Measurements from ENCODE around the gene CPVL. TPM values are rescaled to one million over a fixed set of nuclear protein-coding genes. Genes with fewer than 3 reads are reported as not detected.

CPVL gene
- total and polyA plus RNA-seq, 2 donors (not counting 1 experiment from before 2014, with no cell fraction given): 2.6 TPM; not detected in 1

DNA sequence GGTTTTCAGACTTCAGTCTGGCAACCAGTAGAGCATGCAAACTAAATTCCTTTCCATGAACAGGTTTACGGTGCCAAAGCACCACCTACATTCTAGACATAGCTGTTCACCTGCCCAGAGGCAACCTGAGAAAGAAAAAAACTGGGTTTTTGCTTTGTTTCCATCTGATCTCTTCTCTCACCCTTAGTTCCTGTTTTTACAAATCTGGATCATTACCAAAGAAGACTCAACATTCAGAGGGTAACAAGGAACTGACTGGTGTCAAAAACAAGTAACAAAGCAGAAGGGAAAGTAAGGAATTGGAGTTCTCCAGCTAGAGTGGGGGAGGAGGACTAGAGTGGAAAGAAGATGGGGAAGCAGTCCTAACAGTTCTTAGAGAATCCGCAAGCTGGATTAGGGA, 36.4 kb downstream of the CPVL start:
- intact Hi-C loops (cut with micrococcal nuclease): no loop called here
- Histone ChIP-seq H3K27ac (ENCODE audit: low read length in 2 of 2) (no peak overlapping the region), H3K4me2 (replicated peaks; ENCODE audit: low read depth, low read length, poor library complexity, severe bottlenecking) (no peak overlapping the region), H4K20me1 (ENCODE audit: control insufficient read depth, insufficient read depth, low read length, poor library complexity, severe bottlenecking) (no peaks in the 10 kb centered on the region), H3K4me1 (ENCODE audit: control insufficient read depth in 2 of 2, insufficient read depth in 2 of 2, low read length in 2 of 2) (peaks cover 4% of the 10 kb centered on the region in 2 donors), H3K36me3 (replicated peaks in 1 of 2; ENCODE audit: control extremely low read depth in 1 of 2, control insufficient read depth in 1 of 2, extremely low read depth in 1 of 2, insufficient read depth in 2 of 2, low read length in 1 of 2) (no peaks in the 10 kb centered on the region), H3K4me3 (ENCODE audit: control extremely low read depth in 1 of 5, extremely low read depth in 1 of 5, insufficient read depth in 1 of 5, low read depth in 2 of 5, low read length in 4 of 5) (no peak overlapping the region), H3K9me3 (ENCODE audit: control extremely low read depth in 1 of 3, control insufficient read depth in 2 of 3, insufficient read depth in 1 of 3, low read length in 2 of 3) (no peaks in the 10 kb centered on the region), H3K79me2 (ENCODE audit: control insufficient read depth, insufficient read depth, low read length) (no peaks in the 10 kb centered on the region), H3K9ac (ENCODE audit: low read length) (no peak overlapping the region), H3K27me3 (replicated peaks in 1 of 4; ENCODE audit: control extremely low read depth in 1 of 4, control insufficient read depth in 3 of 4, insufficient read depth in 4 of 4, low read length in 3 of 4) (peaks cover 0 to 3% (median 0%) of the 10 kb centered on the region in 4 experiments), H2AFZ (ENCODE audit: insufficient read depth, low read depth, low read length, poor library complexity, severe bottlenecking) (no peak overlapping the region)
- Mint-ChIP-seq H3K9me3 (ENCODE audit: insufficient read depth) (peaks cover 4% of the 10 kb centered on the region), H3K27ac (no peak overlapping the region), H3K4me3 (no peak overlapping the region), H3K27me3 (peaks cover 30% of the 10 kb centered on the region), H3K4me1 (peaks cover 7% of the 10 kb centered on the region)
- POLR2A ChIA-PET: no interaction called here
- 30% methylated on average over 1 of the region's 2 CpGs for WGBS (ENCODE audit: insufficient coverage)
- CTCF ChIA-PET: interaction anchor here (0.7 to 1.1 kb wide), 2 partner anchors 79 to 186 kb away, joined by 3 to 4 read pairs; no protein-coding TSS in a partner anchor
- DNase-seq (no peak), ATAC-seq (ENCODE audit: low read depth) (no peak)
- TF ChIP-seq EZH2 (IDR thresholded peaks at IDR 0.05; ENCODE audit: borderline replicate concordance, insufficient read depth, low read depth, low read length, poor library complexity, severe bottlenecking): no peak
- TF ChIP-seq, protein P1, sequence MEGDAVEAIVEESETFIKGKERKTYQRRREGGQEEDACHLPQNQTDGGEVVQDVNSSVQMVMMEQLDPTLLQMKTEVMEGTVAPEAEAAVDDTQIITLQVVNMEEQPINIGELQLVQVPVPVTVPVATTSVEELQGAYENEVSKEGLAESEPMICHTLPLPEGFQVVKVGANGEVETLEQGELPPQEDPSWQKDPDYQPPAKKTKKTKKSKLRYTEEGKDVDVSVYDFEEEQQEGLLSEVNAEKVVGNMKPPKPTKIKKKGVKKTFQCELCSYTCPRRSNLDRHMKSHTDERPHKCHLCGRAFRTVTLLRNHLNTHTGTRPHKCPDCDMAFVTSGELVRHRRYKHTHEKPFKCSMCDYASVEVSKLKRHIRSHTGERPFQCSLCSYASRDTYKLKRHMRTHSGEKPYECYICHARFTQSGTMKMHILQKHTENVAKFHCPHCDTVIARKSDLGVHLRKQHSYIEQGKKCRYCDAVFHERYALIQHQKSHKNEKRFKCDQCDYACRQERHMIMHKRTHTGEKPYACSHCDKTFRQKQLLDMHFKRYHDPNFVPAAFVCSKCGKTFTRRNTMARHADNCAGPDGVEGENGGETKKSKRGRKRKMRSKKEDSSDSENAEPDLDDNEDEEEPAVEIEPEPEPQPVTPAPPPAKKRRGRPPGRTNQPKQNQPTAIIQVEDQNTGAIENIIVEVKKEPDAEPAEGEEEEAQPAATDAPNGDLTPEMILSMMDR (IDR thresholded peaks at IDR 0.05): no peak

DNA sequence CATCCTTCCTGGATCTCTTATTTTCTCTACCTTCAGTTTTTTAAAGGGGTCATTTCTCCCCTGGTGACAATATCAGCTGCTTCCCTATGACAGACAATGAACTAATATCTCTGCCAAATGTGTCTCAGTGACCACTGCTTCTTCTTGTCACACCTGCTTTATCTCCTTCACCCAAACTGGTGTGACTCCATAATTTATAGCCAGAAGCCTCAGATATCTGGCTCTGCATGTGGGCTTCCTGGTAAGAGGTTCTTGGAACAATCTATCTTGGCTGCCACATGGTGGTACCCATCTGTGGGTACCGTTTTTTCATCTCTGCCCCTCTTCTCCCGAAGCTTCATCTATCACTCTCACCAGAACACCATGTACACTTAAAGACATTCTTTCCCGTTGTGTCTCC, 37.0 kb downstream of the CPVL start:
- Histone ChIP-seq H3K9me3 (ENCODE audit: control extremely low read depth in 1 of 3, control insufficient read depth in 2 of 3, insufficient read depth in 1 of 3, low read length in 2 of 3) (no peaks in the 10 kb centered on the region), H4K20me1 (ENCODE audit: control insufficient read depth, insufficient read depth, low read length, poor library complexity, severe bottlenecking) (no peaks in the 10 kb centered on the region), H3K4me1 (ENCODE audit: control insufficient read depth in 2 of 2, insufficient read depth in 2 of 2, low read length in 2 of 2) (peaks cover 4% of the 10 kb centered on the region in 2 donors), H3K4me2 (replicated peaks; ENCODE audit: low read depth, low read length, poor library complexity, severe bottlenecking) (no peak overlapping the region), H3K9ac (ENCODE audit: low read length) (no peak overlapping the region), H3K36me3 (replicated peaks in 1 of 2; ENCODE audit: control extremely low read depth in 1 of 2, control insufficient read depth in 1 of 2, extremely low read depth in 1 of 2, insufficient read depth in 2 of 2, low read length in 1 of 2) (no peaks in the 10 kb centered on the region), H3K27ac (ENCODE audit: low read length in 2 of 2) (no peak overlapping the region), H2AFZ (ENCODE audit: insufficient read depth, low read depth, low read length, poor library complexity, severe bottlenecking) (no peak overlapping the region), H3K4me3 (ENCODE audit: control extremely low read depth in 1 of 5, extremely low read depth in 1 of 5, insufficient read depth in 1 of 5, low read depth in 2 of 5, low read length in 4 of 5) (no peak overlapping the region), H3K79me2 (ENCODE audit: control insufficient read depth, insufficient read depth, low read length) (no peaks in the 10 kb centered on the region), H3K27me3 (replicated peaks in 1 of 4; ENCODE audit: control extremely low read depth in 1 of 4, control insufficient read depth in 3 of 4, insufficient read depth in 4 of 4, low read length in 3 of 4) (peaks cover 0 to 3% (median 0%) of the 10 kb centered on the region in 4 experiments)
- Mint-ChIP-seq H3K9me3 (ENCODE audit: insufficient read depth) (peaks cover 4% of the 10 kb centered on the region), H3K27me3 (peaks cover 30% of the 10 kb centered on the region), H3K4me1 (peaks cover 7% of the 10 kb centered on the region), H3K4me3 (no peak overlapping the region), H3K27ac (no peak overlapping the region)
- ChIA-PET CTCF (interaction anchor here (1.1 kb wide), 1 partner anchor 186 kb away, joined by 4 read pairs; no protein-coding TSS in a partner anchor), POLR2A (no interaction called here)
- no CpG with 5 or more reads among the region's 3 CpGs for WGBS (ENCODE audit: insufficient coverage)
- DNase-seq: no peak
- ATAC-seq (ENCODE audit: low read depth): no peak
- intact Hi-C loops (cut with micrococcal nuclease): no loop called here
- TF ChIP-seq EZH2 (IDR thresholded peaks at IDR 0.05; ENCODE audit: borderline replicate concordance, insufficient read depth, low read depth, low read length, poor library complexity, severe bottlenecking): no peak
- TF ChIP-seq, protein P1 (IDR thresholded peaks at IDR 0.05): no peak

Data from B cell (primary cell).